ENCODE results near the gene CREBBP. TPM values are rescaled to one million over a fixed set of nuclear protein-coding genes. Genes with fewer than 3 reads are reported as not detected.
A peak's percentile ranks its signal among the peaks of the same experiment; 100 is the strongest.

CREBBP gene
- total RNA-seq, 2 experiments from 2014 or later, result 72.9 to 75.8 TPM

DNA sequence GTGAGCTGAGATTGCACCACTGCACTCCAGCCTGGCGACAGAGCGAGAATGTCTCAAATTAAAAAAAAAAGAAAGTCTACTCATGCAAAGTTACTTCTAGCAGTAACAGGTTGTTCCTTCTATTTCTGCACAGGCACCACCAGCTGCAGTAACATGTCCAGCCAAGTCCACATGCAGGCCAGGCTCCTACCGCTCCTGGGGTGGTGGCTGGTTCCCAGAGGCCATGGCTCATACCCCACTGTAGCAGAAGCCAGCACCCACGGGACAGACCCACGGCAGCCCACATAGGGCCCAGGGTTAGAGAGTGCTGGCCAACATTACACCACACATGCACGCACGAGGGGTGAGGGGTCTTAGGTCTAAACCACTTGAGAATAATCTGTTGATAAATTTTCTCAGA, 136.5 kb downstream of the CREBBP start:
- Mint-ChIP-seq H3K27ac (no peak overlapping the region), H3K27me3 (no peaks in the 10 kb centered on the region), H3K36me3 (peaks cover 19% of the 10 kb centered on the region), H3K4me1 (peaks cover 2% of the 10 kb centered on the region), H3K9me3 (no peaks in the 10 kb centered on the region), H3K4me3 (no peak overlapping the region)
- DNase-seq (no peak), ATAC-seq (ENCODE audit: low read depth) (no peak)
- POLR2A ChIA-PET, result no interaction called here

- Mint-ChIP-seq H3K9me3 (no peaks in the 10 kb centered on the region), H3K27me3 (no peaks in the 10 kb centered on the region), H3K36me3 (peaks cover 18% of the 10 kb centered on the region), H3K4me1 (no peaks in the 10 kb centered on the region), H3K27ac (no peak overlapping the region), H3K4me3 (no peak overlapping the region)
- POLR2A ChIA-PET, result interaction anchor here (1.1 kb wide), 1 partner anchor 41 kb away, joined by 3 read pairs; no protein-coding TSS in a partner anchor
- ATAC-seq (ENCODE audit: low read depth), result no peak
- no peak for DNase-seq
Measured at GRCh38 chr16:3740934-3741333, 139.6 kb downstream of the CREBBP start.

DNA sequence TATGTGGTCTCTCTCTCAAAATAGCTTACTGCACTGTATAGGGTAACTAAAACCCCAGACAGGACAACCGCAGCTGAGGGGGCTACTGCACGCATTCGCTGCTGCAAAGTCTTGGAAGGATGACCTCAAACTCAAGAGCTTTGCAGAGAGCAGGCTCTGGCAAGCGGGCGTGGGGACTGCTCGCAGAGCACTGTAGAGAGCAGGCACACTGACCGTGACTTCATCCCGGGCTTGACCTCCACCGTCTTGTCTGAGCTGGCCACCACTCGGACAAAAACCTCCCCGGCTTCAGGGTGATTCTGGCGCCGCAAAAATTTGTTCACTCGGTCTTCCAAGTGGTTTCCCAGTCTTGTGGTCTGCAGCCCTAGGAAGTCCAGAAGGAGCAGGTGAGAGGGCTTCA, 140.3 kb downstream of the CREBBP start:
- Mint-ChIP-seq H3K4me3 (no peak overlapping the region), H3K9me3 (no peaks in the 10 kb centered on the region), H3K4me1 (no peaks in the 10 kb centered on the region), H3K27ac (no peak overlapping the region), H3K27me3 (no peaks in the 10 kb centered on the region), H3K36me3 (peaks cover 22% of the 10 kb centered on the region)
- DNase-seq, result no peak
- POLR2A ChIA-PET, result no interaction called here
- ATAC-seq (ENCODE audit: low read depth), result no peak

DNA sequence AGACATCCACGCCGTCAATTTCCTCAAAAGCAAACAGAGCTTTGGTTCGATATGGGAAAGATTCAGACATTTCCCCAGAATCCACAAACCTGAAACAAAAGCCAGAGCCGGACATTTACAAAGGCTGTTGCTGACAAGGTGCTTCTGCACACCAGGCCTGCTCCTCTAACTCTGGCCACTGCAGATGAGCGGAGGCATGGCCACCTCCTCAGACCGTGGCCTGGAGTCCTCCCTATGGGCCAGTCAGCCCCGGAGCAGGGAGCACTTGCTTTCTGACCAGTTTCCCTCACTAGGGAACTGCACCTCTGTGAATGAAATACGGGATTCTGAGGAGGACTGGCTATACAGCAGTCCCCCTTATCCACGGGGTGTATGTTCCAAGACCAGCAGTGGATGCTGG, 140.9 kb downstream of the CREBBP start:
- H3K27me3 Mint-ChIP-seq, result no peaks in the 10 kb centered on the region
- peaks cover 28% of the 10 kb centered on the region for H3K36me3 Mint-ChIP-seq
- no peak overlapping the region for H3K4me3 Mint-ChIP-seq
- POLR2A ChIA-PET, result no interaction called here
- DNase-seq (no peak), ATAC-seq (ENCODE audit: low read depth) (no peak)
- no peak overlapping the region for H3K27ac Mint-ChIP-seq
- H3K9me3 Mint-ChIP-seq, result no peaks in the 10 kb centered on the region
- no peaks in the 10 kb centered on the region for H3K4me1 Mint-ChIP-seq

- POLR2A ChIA-PET, result no interaction called here
- Mint-ChIP-seq H3K27ac (no peak overlapping the region), H3K4me1 (no peaks in the 10 kb centered on the region), H3K9me3 (no peaks in the 10 kb centered on the region), H3K4me3 (no peak overlapping the region), H3K27me3 (no peaks in the 10 kb centered on the region), H3K36me3 (peaks cover 33% of the 10 kb centered on the region)
- DNase-seq (no peak), ATAC-seq (ENCODE audit: low read depth) (no peak)
Measured at GRCh38 chr16:3738541-3738940, 142.0 kb downstream of the CREBBP start.

- no peak for DNase-seq
- Mint-ChIP-seq H3K27me3 (no peaks in the 10 kb centered on the region), H3K9me3 (no peaks in the 10 kb centered on the region), H3K27ac (no peak overlapping the region), H3K4me3 (no peak overlapping the region), H3K36me3 (peaks cover 33% of the 10 kb centered on the region), H3K4me1 (no peaks in the 10 kb centered on the region)
- no peak for ATAC-seq (ENCODE audit: low read depth)
- POLR2A ChIA-PET, result no interaction called here
Measured at GRCh38 chr16:3738128-3738527, 142.4 kb downstream of the CREBBP start.

- Mint-ChIP-seq H3K4me1 (no peaks in the 10 kb centered on the region), H3K9me3 (no peaks in the 10 kb centered on the region), H3K4me3 (no peak overlapping the region), H3K27me3 (no peaks in the 10 kb centered on the region), H3K27ac (no peak overlapping the region), H3K36me3 (peaks cover 33% of the 10 kb centered on the region)
- DNase-seq, result no peak
- POLR2A ChIA-PET, result no interaction called here
- no peak for ATAC-seq (ENCODE audit: low read depth)
Measured at GRCh38 chr16:3737181-3737580, 143.3 kb downstream of the CREBBP start.

DNA sequence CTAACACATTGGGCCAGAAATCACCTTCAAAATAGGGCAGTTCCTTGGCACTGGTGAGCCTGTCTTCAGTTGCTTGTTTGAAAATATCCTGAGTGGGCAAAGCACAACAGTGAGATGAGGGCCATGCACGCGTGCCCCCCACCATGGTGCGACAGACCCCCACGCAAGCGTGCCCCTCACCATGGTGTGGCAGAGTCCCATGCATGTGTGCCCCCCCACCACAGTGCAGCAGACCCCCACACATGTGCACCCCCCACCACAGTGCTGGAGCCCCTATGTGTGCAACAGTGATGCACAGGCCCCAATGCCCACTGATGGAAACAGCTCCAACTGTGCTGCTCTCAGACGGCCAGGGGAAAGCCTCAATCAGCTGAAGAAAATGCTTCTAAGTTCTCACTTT, 144.4 kb downstream of the CREBBP start:
- peaks cover 34% of the 10 kb centered on the region for H3K36me3 Mint-ChIP-seq
- no peaks in the 10 kb centered on the region for H3K27me3 Mint-ChIP-seq
- POLR2A ChIA-PET, result no interaction called here
- DNase-seq, result no peak
- H3K4me3 Mint-ChIP-seq, result no peak overlapping the region
- ATAC-seq (ENCODE audit: low read depth), result no peak
- no peaks in the 10 kb centered on the region for H3K9me3 Mint-ChIP-seq
- no peak overlapping the region for H3K27ac Mint-ChIP-seq
- H3K4me1 Mint-ChIP-seq, result no peaks in the 10 kb centered on the region

- Mint-ChIP-seq H3K36me3 (peaks cover 35% of the 10 kb centered on the region), H3K9me3 (no peaks in the 10 kb centered on the region), H3K27ac (no peak overlapping the region), H3K4me1 (no peaks in the 10 kb centered on the region), H3K4me3 (no peak overlapping the region), H3K27me3 (no peaks in the 10 kb centered on the region)
- POLR2A ChIA-PET, result no interaction called here
- no peak for ATAC-seq (ENCODE audit: low read depth)
- no peak for DNase-seq
Measured at GRCh38 chr16:3735541-3735940, 145.0 kb downstream of the CREBBP start.

- Mint-ChIP-seq H3K4me1 (no peaks in the 10 kb centered on the region), H3K27me3 (no peaks in the 10 kb centered on the region), H3K9me3 (no peaks in the 10 kb centered on the region), H3K27ac (peak overlapping the region; percentile 21), H3K36me3 (peaks cover 35% of the 10 kb centered on the region), H3K4me3 (no peak overlapping the region)
- ATAC-seq (ENCODE audit: low read depth) (peak; percentile 42), DNase-seq (peak; percentile 21)
- POLR2A ChIA-PET, result no interaction called here
Measured at GRCh38 chr16:3734758-3735221, 145.7 kb downstream of the CREBBP start.

DNA sequence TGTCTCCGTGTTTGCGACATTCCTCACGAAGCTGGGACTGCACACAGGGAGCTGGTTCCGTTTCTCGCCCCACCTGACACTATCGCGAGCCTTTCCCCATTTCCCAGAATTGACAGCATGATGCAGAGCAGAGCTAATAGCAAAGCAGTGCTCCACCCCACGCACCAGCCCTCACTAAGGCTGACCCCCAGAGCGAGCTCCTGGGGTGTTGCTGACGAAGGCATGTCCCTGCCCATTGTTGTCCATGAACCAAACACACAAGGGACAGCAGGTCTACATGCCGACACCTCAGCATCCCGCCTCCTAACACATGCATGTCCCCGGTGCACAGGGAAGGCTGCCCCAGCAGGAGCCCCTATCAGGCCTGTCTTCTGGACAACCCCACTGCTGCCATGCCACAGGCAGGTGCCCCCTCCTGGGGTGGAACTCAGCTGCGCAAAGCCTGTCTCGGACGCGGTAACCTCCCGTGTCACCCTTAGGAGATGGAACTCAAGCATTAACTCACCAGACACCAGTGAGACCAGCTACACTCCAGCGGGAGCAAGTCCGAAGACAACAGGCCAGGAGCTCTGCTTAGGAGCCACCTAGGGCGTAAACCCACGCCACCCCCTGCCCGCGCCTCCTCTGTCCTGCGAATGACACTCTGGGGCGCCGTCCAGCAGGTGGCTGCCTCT, 146.3 kb downstream of the CREBBP start:
- no peaks in the 10 kb centered on the region for H3K4me1 Mint-ChIP-seq

GRCh38 chr16:3732171-3732570, 148.3 kb downstream of the CREBBP start:
- POLR2A ChIA-PET, result interaction anchor here (1.4 kb wide), 1 partner anchor 15 kb away, joined by 3 read pairs; the partner anchor contains the start of gene TRAP1

More for the DNA sequence above, 146.3 kb downstream of the CREBBP start:
- Mint-ChIP-seq H3K27me3 (no peaks in the 10 kb centered on the region), H3K27ac (no peak overlapping the region), H3K9me3 (no peaks in the 10 kb centered on the region), H3K36me3 (peaks cover 32% of the 10 kb centered on the region), H3K4me3 (no peak overlapping the region)
- POLR2A ChIA-PET, result no interaction called here
- ATAC-seq (ENCODE audit: low read depth) (no peak), DNase-seq (peak; percentile 21)

DNA sequence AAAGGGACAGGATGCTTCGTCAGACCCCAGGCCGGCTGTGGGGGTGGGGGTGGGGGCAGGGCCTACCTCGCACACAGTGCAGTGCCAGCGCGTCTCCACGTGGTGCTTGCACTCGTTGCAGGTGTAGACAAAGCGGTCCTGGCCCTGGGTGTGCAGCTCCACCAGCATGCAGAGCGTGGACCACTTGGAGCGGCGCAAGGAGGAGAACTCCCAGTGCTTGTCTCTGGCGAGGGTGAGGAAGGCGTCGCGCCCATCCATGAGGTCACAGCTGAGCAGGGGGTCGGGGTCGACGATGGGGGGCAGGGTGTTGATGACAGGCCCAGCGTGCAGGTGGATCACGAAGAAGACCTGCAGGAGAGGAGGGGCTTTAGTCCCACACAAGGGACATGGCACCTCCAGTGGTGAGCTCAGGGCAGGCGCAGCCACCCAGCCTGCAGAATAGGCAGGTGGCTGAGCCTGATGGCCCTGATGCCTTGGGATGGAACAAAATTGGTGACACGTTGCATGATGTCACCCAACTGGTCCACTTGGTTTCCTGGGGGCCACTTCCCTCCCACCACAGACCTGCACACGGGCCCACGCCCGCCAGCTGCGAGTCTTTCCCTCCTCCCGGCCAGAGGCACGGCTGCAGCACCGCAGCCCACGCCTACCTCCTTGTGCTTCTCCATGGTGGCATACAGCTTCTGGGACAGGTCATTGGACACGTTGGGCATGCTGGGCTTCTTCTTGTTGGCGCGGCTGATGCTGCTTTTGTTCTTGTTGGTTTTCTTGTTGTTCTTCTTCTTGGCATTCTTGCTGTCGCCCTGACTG, 149.2 kb downstream of the CREBBP start:
- POLR2A ChIA-PET, result interaction anchor here (1.4 kb wide), 1 partner anchor 14 kb away, joined by 3 read pairs; the partner anchor contains the start of gene TRAP1
- no peak overlapping the region for H3K4me3 Mint-ChIP-seq
- H3K9me3 Mint-ChIP-seq, result no peaks in the 10 kb centered on the region
- DNase-seq (peak; percentile 20), ATAC-seq (ENCODE audit: low read depth) (no peak)
- peaks cover 2% of the 10 kb centered on the region for H3K4me1 Mint-ChIP-seq
- H3K27ac Mint-ChIP-seq, result no peak overlapping the region
- no peaks in the 10 kb centered on the region for H3K27me3 Mint-ChIP-seq
- H3K36me3 Mint-ChIP-seq, result peaks cover 26% of the 10 kb centered on the region

More at GRCh38 chr16:3732171-3732570, 148.3 kb downstream of the CREBBP start:
- Mint-ChIP-seq H3K27me3 (no peaks in the 10 kb centered on the region), H3K4me3 (no peak overlapping the region), H3K9me3 (no peaks in the 10 kb centered on the region), H3K4me1 (no peaks in the 10 kb centered on the region), H3K27ac (no peak overlapping the region), H3K36me3 (peaks cover 26% of the 10 kb centered on the region)
- DNase-seq, result peak; percentile 15
- no peak for ATAC-seq (ENCODE audit: low read depth)
